HepG2 (cell line): ENCODE data around the gene CCT8.
A peak's percentile ranks its signal among the peaks of the same experiment; 100 is the strongest.

Experiments used
- CTCF ChIP-seq: sonication (generic); formaldehyde crosslinking; IDR thresholded peaks from 2 replicates; pipeline ENCODE4 v1.5.0; 2020; ENCODE audit warnings: mild to moderate bottlenecking, missing genetic modification reagents, moderate library complexity
- HNRNPL ChIP-seq: fragments of 200-400 bp; formaldehyde crosslinking; IDR thresholded peaks from 2 replicates; pipeline ENCODE4 v1.6.1; 2017; ENCODE audit warnings: mild to moderate bottlenecking, low read depth, low read length
- MXI1 ChIP-seq: IDR thresholded peaks from 3 replicates; pipeline ENCODE4 v1.6.1; 2012; ENCODE audit warnings: low read depth, low read length, inconsistent platforms, borderline replicate concordance
- RXRA ChIP-seq: sonication (generic); formaldehyde crosslinking; IDR thresholded peaks from 2 replicates; pipeline ENCODE4 v1.5.1; 2020; ENCODE audit warnings: missing genetic modification reagents
- YY1 ChIP-seq: IDR thresholded peaks from 2 replicates; pipeline ENCODE4 v1.6.1; 2011; ENCODE audit warnings: low read length, low read depth, moderate library complexity, mild to moderate bottlenecking; ENCODE audit not compliant: insufficient read depth, insufficient replicate concordance

GRCh38 chr21:29024474-29025327, 48.7 kb downstream of the CCT8 start, which contains the start of gene USP16:
- no peak for TF ChIP-seq YY1
- peak; percentile 93; the same call in 1 of the 3 replicates for TF ChIP-seq MXI1
- TF ChIP-seq CTCF (CRISPR knock-in tag), result no peak
- TF ChIP-seq RXRA (CRISPR knock-in tag), result peak; percentile 63; the same call in 1 of the 2 replicates
- 0 out of 2 replicates have a peak, but pooled peaks have one; percentile 23 for TF ChIP-seq HNRNPL
